ES-I3 (cell line): ENCODE measurements around the gene LYVE1.

Experiments used
- H3K36me3 ChIP-seq: 2 replicates; pipeline ENCODE4 v1.6.1; 2013; ENCODE audit warnings: mild to moderate bottlenecking, low read length, control low read depth, moderate library complexity; ENCODE audit not compliant: insufficient read depth
- H3K4me1 ChIP-seq: 2 replicates; pipeline ENCODE4 v1.6.1; 2013; ENCODE audit warnings: mild to moderate bottlenecking, control low read depth, low read length; ENCODE audit not compliant: insufficient read depth
- H3K9ac ChIP-seq: 2 replicates; pipeline ENCODE4 v1.6.1; 2013; ENCODE audit warnings: low read depth, mild to moderate bottlenecking, low read length, moderate library complexity
- H3K9me3 ChIP-seq: 2 replicates; pipeline ENCODE4 v1.6.1; 2013; ENCODE audit warnings: mild to moderate bottlenecking, low read length, moderate library complexity; ENCODE audit not compliant: control insufficient read depth, insufficient read depth

Gene LYVE1

GRCh38 chr11:10581481-10582019 is 13.1 kb upstream of the LYVE1 start:
- no peak overlapping the region for H3K9ac ChIP-seq
- no peaks in the 10 kb centered on the region for H3K9me3 ChIP-seq
- no peaks in the 10 kb centered on the region for H3K36me3 ChIP-seq
- H3K4me1 ChIP-seq: no peaks in the 10 kb centered on the region

GRCh38 chr11:10580623-10581022 is 12.2 kb upstream of the LYVE1 start:
- Histone ChIP-seq H3K9ac (no peak overlapping the region), H3K36me3 (no peaks in the 10 kb centered on the region), H3K9me3 (no peaks in the 10 kb centered on the region), H3K4me1 (no peaks in the 10 kb centered on the region)

GRCh38 chr11:10579700-10580099 is 11.2 kb upstream of the LYVE1 start:
- Histone ChIP-seq H3K36me3 (no peaks in the 10 kb centered on the region), H3K9ac (no peak overlapping the region), H3K4me1 (no peaks in the 10 kb centered on the region), H3K9me3 (no peaks in the 10 kb centered on the region)

- Histone ChIP-seq H3K9me3 (no peaks in the 10 kb centered on the region), H3K4me1 (no peaks in the 10 kb centered on the region; the same call in 1 of the 2 replicates), H3K36me3 (no peaks in the 10 kb centered on the region), H3K9ac (no peak overlapping the region)
These were observed 7.6 kb upstream of the LYVE1 start for GRCh38 chr11:10576035-10576398.

DNA sequence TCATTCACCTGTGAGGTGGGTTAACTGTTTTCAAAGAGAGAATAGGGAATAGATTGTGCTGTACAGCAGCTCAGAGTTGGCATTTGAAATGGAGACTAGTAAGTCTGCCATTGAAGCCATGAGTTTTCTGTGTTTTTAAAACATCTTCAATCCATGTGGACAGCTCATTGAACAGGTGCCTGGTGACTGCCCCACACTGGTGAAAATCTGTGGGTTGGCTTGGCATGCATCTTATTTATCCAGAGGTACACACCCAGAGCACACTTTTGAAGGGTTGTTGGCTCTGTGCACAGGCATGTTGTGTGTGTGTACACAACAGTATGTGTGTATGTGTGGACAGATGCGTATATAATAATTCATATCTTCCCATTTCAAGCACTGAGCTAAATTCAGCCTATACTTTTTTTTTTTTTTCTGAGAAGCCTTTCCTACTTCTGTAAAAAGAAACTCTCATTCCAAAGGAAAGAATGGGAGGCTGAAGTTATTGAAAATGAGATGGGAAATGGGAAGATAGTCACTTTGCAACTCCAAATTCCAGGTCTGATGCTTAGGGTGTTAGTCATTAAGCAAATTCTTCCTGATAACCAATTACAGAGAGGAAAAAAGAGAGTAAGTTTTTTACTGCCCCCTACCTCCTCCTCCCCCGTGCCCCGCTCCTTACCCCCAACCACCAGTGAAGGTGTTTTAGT is 7.0 kb upstream of the LYVE1 start:
- H3K36me3 ChIP-seq: no peaks in the 10 kb centered on the region
- H3K4me1 ChIP-seq: no peaks in the 10 kb centered on the region; the same call in 1 of the 2 replicates
- H3K9ac ChIP-seq: no peak overlapping the region
- no peaks in the 10 kb centered on the region for H3K9me3 ChIP-seq

- H3K4me1 ChIP-seq: peaks cover 15% of the 10 kb centered on the region
- no peaks in the 10 kb centered on the region for H3K9me3 ChIP-seq
- no peak overlapping the region for H3K9ac ChIP-seq
- H3K36me3 ChIP-seq: no peaks in the 10 kb centered on the region
These were observed 5.1 kb upstream of the LYVE1 start for GRCh38 chr11:10573556-10573955.

- Histone ChIP-seq H3K4me1 (peaks cover 19% of the 10 kb centered on the region), H3K36me3 (no peaks in the 10 kb centered on the region), H3K9me3 (no peaks in the 10 kb centered on the region), H3K9ac (no peak overlapping the region)
These were observed 4.6 kb upstream of the LYVE1 start for GRCh38 chr11:10573028-10573427.

DNA sequence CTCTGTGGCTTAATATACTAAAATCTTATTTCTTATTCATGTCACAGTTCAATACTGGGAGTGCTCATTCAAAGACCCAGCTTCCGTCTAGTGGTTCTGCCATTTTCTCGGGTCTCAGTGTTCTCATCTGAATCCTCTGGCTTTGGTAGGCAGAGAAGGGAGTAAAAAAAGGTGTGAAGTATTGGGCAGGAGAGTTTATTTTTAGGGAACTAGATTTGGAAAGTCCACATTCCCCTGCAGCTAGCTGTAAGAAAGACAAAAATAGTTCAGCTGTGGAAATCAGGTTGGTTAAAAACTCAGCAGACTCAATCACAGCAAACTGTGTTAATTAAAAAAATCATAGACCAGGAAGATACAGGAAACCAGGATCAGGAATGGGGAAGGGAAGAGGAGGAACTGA is 4.1 kb upstream of the LYVE1 start:
- Histone ChIP-seq H3K4me1 (peaks cover 19% of the 10 kb centered on the region), H3K9me3 (no peaks in the 10 kb centered on the region), H3K9ac (no peak overlapping the region), H3K36me3 (no peaks in the 10 kb centered on the region)

DNA sequence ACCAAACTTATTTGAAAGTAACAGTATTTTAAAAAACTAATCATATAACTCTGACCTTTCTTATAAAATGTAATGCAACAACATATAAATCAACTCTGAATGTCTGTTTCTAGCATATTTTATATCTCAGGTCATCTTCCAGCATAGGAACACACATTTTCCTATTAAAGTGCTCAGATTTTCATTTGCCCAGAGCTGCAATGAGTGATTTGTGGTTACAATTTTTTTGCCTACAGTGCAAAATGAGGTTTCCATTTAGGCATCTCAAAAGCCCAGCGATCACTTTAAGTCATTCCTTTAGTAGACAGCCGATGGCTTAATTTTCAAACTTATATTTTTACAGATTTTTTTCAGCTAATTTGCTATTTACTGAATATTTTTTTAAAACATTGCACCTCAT is 1.0 kb downstream of the LYVE1 start:
- H3K9me3 ChIP-seq: no peaks in the 10 kb centered on the region
- H3K4me1 ChIP-seq: peaks cover 19% of the 10 kb centered on the region
- H3K36me3 ChIP-seq: no peaks in the 10 kb centered on the region
- no peak overlapping the region for H3K9ac ChIP-seq

GRCh38 chr11:10566257-10566957 is 2.1 kb downstream of the LYVE1 start:
- Histone ChIP-seq H3K4me1 (peaks cover 19% of the 10 kb centered on the region), H3K36me3 (no peaks in the 10 kb centered on the region), H3K9ac (no peak overlapping the region), H3K9me3 (no peaks in the 10 kb centered on the region)

DNA sequence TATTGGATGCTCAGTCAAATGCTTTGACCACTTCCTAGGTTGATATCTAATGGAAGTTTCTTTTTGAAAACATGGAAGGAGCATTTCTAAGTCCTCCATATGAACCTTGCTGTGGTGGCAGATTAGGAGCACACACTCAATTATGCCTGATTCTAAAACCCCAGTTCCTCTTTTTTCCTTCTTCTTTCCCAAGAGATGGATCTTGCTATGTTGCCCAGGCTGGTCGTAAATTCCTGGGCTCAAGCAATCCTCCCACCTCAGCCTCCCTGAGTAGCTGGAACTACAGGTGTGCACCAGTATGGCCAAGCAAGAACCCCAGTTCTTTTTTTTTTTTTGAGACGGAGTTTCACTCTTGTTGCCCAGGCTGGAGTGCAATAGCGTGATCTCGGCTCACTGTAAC is 3.0 kb downstream of the LYVE1 start:
- peaks cover 19% of the 10 kb centered on the region for H3K4me1 ChIP-seq
- H3K36me3 ChIP-seq: no peaks in the 10 kb centered on the region
- H3K9me3 ChIP-seq: no peaks in the 10 kb centered on the region
- no peak overlapping the region for H3K9ac ChIP-seq

DNA sequence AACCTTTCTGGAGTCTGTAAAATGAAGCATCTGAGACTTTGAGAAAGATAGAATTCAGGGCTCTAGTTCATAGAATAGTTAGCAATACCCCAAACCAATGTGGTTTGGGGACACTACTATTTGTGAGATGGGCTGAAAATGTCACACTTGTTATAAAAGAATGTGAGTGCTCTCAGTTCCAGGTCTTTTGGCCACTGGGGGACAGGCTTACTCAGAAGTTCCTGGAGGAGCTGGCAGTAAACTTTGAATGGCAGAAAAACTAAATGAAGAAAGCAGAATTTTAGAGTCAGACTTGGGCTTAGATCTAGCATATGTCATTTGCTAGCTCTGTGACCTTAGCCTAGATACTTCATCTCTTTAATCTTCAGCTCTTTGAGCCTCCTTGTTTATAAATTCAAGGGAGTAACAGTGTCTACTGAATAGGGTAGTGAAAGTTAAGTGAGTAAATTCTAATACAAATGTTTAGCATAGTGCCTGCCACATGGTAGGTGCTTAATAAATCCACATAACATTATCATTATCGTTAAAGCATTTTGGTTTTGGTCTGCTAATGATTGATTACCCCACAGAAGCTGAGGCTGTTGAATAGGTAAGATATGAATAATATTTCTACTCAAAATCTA is 3.7 kb downstream of the LYVE1 start:
- H3K9me3 ChIP-seq: no peaks in the 10 kb centered on the region
- peaks cover 15% of the 10 kb centered on the region for H3K4me1 ChIP-seq
- H3K9ac ChIP-seq: no peak overlapping the region
- H3K36me3 ChIP-seq: no peaks in the 10 kb centered on the region

DNA sequence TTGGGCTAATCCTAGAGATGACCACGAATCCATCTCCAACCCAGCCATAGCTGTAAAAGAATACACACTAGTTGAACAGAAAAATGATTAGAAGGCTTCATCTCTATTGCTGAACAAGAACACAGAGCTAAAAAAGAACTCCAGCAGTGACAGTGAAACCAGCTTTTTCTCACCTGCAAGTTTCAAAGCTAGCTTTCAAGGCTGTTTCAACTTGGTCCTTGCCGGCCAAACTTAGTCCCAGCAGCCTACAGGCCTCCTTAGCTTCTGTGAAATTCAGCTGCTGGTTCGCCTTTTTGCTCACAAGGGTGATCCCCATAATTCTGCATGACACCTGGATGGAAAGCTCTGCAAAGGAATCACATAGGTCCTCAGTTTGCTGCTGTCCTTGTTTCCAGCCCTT is 4.4 kb downstream of the LYVE1 start:
- H3K9ac ChIP-seq: no peak overlapping the region
- H3K36me3 ChIP-seq: no peaks in the 10 kb centered on the region
- H3K9me3 ChIP-seq: no peaks in the 10 kb centered on the region
- peaks cover 8% of the 10 kb centered on the region for H3K4me1 ChIP-seq

DNA sequence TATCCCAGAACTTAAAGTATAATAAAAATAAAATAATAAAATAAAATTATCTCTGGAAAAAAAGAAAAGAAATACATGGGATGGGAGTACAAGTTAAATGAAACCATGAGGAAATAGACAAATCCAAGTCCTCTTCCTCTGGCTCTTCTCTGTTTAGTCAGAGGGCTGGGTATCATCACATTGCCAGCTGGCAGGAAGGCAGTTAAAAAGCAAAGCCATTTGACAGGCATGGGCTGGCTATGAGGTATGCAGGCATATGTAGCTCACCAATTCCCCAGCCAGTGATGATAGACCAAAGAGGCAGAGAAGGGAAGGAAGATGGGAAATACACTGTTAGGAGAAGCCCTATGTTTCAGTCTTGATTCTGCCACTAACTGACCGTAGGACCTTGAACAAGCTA is 6.5 kb downstream of the LYVE1 start:
- no peak overlapping the region for H3K9ac ChIP-seq
- no peaks in the 10 kb centered on the region for H3K9me3 ChIP-seq
- H3K36me3 ChIP-seq: no peaks in the 10 kb centered on the region
- no peaks in the 10 kb centered on the region for H3K4me1 ChIP-seq
